Measurements from ENCODE around the gene CTNND1. TPM values are rescaled to one million over a fixed set of nuclear protein-coding genes. Genes with fewer than 3 reads are reported as not detected.

The CTNND1 gene
- total and polyA plus RNA-seq, 7 donors, result 9.4 to 35.2 (median 26.1) TPM

- Histone ChIP-seq H3K36me3 (ENCODE audit: insufficient read depth in 1 of 2, low read depth in 1 of 2) (peaks cover 15 to 80% of the 10 kb centered on the region in 2 donors), H3K9me3 (no peaks in the 10 kb centered on the region), H3K4me1 (no peaks in the 10 kb centered on the region), H3K27me3 (ENCODE audit: insufficient read depth in 3 of 3, low read length in 2 of 3) (no peaks in the 10 kb centered on the region), H3K4me3 (no peak overlapping the region), H3K27ac (no peak overlapping the region)
- intact Hi-C loops (cut with DNase I), result no loop called here
- DNase-seq (no peak), ATAC-seq (no peak)
- TF ChIP-seq CTCF (IDR thresholded peaks at IDR 0.05), result no peak
- 71 to 82% (median 79%) methylated on average over 5 of the region's 5 CpGs for WGBS, 3 donors
These were observed 54.3 kb downstream of the CTNND1 start for GRCh38 chr11:57815877-57816276.

- H3K9me3 ChIP-seq, result no peaks in the 10 kb centered on the region
- intact Hi-C loops (cut with DNase I), result no loop called here
- no peak for TF ChIP-seq CTCF (IDR thresholded peaks at IDR 0.05)
- 94 to 97% (median 95%) methylated on average over 1 of the region's 1 CpG for WGBS, 3 donors
- ATAC-seq (no peak), DNase-seq (no peak)
- H3K27ac ChIP-seq, result no peak overlapping the region
- no peak overlapping the region for H3K4me3 ChIP-seq
- H3K27me3 ChIP-seq (ENCODE audit: insufficient read depth in 3 of 3, low read length in 2 of 3), result no peaks in the 10 kb centered on the region
- no peaks in the 10 kb centered on the region for H3K4me1 ChIP-seq
- peaks cover 11 to 51% of the 10 kb centered on the region in 2 donors for H3K36me3 ChIP-seq (ENCODE audit: insufficient read depth in 1 of 2, low read depth in 1 of 2)
These were observed 57.2 kb downstream of the CTNND1 start for GRCh38 chr11:57818812-57819211.

GRCh38 chr11:57819252-57819979 is 57.8 kb downstream of the CTNND1 start:
- Histone ChIP-seq H3K27ac (no peak overlapping the region), H3K9me3 (no peaks in the 10 kb centered on the region), H3K27me3 (ENCODE audit: insufficient read depth in 3 of 3, low read length in 2 of 3) (no peaks in the 10 kb centered on the region), H3K4me1 (no peaks in the 10 kb centered on the region), H3K4me3 (no peak overlapping the region), H3K36me3 (ENCODE audit: insufficient read depth in 1 of 2, low read depth in 1 of 2) (peaks cover 11 to 45% of the 10 kb centered on the region in 2 donors)
- ATAC-seq, result no peak
- no peak for DNase-seq
- WGBS, 3 donors, result 88 to 91% (median 88%) methylated on average over 7 of the region's 7 CpGs
- intact Hi-C loops (cut with DNase I), result no loop called here
- no peak for TF ChIP-seq CTCF (IDR thresholded peaks at IDR 0.05)

- ATAC-seq, result no peak
These were observed 62.3 kb downstream of the CTNND1 start for GRCh38 chr11:57823859-57824258.

More at GRCh38 chr11:57823859-57824258, 62.3 kb downstream of the CTNND1 start:
- Histone ChIP-seq H3K27ac (no peak overlapping the region), H3K36me3 (ENCODE audit: insufficient read depth in 1 of 2, low read depth in 1 of 2) (peaks cover 0 to under 1% of the 10 kb centered on the region in 2 donors), H3K27me3 (ENCODE audit: insufficient read depth in 3 of 3, low read length in 2 of 3) (no peaks in the 10 kb centered on the region), H3K9me3 (no peaks in the 10 kb centered on the region), H3K4me1 (no peaks in the 10 kb centered on the region), H3K4me3 (no peak overlapping the region)
- intact Hi-C loops (cut with DNase I), result loop anchor here in 1 of 2 donors (10.0 kb wide), 1 partner anchor 691 kb away; no protein-coding TSS in a partner anchor
- DNase-seq, result no peak
- 77 to 89% (median 84%) methylated on average over 1 of the region's 1 CpG for WGBS, 3 donors
- no peak for TF ChIP-seq CTCF (IDR thresholded peaks at IDR 0.05)

All from psoas muscle (tissue), 8 donors.